HCEC 1CT (cell line): ENCODE data around the gene ZNF77.
"Not testable (repeated sequence)": the region's sequence is repeated elsewhere in the genome, so short reads cannot be mapped to it uniquely, and the experiment has no call there.

ENCODE experiments used
- DNase-seq: peaks from one replicate; pipeline ENCODE4 v3.0.0-alpha.2; 2017

Gene ZNF77

GRCh38 chr19:2944775-2945574, at the start of gene ZNF77:
TSS of gene ZNF77 (minus strand) at chr19:2944971. CDS start at chr19:2944840, 131 bp downstream.
- DNase-seq = peak; percentile 56

- no peak for DNase-seq
Measured at GRCh38 chr19:2993579-2993978, 48.8 kb upstream of the ZNF77 start.

DNA sequence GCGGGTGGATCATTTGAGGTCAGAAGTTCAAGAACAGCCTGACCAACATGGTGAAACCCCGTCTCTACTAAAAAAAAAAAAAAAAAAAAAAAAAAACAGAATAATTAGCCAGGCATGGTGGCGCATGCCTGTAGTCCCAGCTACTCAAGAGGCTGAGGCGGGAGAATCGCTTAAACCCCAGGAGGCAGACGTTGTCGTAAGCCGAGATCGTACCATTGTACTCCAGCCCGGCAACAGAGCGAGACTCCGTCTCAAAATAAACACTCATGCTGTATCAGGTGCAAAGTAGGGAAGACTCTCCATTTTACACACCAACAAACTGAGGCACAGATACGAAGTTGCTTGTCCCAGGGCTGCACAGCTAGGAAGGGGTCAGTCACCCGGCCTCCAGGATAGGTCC, 48.2 kb upstream of the ZNF77 start:
- no peak for DNase-seq

GRCh38 chr19:2992333-2992732, 47.6 kb upstream of the ZNF77 start:
- not testable (repeated sequence) for DNase-seq

DNA sequence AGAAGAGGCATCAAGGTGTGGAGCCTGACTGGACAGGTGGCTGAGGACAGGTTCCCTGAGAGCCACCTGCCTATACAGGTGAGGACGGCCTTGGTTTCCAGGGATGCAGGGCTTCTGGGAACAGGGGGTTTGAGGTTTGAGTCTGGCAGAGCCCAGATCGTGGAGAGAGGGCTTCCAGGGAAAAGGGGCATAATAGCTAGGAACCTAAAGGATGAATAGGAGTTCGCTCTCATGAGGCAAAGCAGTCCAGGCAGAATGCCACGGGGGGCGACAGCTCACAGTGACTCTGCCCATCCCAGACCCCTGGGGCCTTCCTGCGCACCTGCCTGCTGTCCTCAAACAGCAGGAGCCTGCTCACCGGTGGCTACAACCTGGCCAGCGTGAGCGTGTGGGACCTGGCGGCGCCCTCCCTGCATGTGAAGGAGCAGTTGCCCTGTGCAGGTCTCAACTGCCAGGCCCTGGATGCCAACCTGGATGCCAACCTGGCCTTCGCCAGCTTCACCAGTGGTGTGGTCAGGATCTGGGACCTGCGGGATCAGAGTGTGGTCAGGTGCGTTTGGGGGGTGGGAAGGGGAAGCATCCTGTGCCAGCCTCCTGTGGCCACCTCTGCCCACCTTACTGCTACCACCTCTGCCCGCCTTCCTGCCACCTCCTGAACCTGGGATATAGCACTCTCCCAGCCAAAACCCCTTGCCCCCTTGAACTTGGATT, 44.6 kb upstream of the ZNF77 start:
- no peak for DNase-seq

DNA sequence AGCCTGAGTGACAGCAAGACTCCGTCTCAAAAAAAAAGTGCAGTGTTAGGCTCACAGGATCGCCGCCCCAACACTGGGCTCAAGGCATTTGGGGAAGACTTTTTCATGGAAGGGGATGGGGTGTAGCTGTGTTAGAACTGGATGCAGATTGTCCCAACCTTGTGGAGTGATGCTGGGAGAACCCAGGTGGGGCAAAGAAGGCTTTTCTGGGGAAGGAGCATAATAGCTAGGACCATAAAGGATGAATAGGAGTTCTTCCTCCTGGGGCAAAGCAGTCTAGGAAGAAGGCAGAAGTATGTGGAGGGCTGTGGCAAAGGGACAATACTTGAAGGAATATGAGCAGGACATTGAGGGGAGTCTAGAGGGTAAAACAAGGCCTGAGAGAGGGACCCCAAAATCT, 43.8 kb upstream of the ZNF77 start:
- DNase-seq = no peak

DNA sequence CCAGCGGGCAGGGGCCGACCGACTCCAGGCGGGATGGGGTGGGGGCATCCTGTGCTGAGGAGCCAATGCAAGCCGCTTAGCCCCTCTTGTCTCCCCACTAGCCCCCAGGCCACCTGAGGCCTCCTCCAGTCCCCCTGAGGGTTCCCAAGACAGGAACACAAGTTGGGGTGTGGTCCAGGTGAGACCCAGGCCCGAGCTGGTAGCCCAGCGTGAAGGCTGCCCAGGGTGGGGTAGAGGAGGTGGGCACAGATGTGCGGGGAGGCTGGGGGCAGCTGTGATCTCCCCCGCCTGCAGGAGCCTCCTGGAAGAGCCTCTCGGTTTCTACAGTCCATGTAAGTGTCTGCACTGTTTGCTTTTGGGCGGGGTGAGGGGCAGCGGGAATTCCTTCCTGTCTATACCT, 43.0 kb upstream of the ZNF77 start:
- no peak for DNase-seq

DNA sequence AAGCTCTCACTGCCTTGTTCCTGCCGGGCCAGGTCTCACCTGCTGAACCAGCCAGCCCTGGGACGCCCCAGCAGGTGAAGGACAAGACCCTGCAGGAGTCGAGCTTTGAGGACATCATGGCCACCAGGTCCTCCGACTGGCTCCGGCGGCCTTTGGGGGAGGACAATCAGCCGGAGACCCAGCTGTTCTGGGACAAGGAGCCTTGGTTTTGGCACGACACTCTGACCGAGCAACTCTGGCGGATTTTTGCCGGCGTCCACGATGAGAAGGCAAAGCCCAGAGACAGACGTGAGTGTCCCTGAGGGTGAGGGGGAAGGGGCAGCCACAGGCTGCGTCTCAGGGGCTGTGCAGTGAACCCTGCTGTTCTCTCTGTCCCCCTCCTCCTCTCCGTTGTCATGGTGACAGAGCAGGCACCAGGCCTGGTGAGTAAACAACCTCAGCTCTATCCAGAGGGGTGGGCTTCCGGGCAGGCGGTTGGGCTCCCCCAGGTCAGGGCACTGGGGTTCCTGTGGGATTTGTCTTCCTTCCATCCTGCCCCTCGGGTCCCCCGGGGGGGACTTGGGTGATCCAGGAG, 42.3 kb upstream of the ZNF77 start:
- no peak for DNase-seq

DNA sequence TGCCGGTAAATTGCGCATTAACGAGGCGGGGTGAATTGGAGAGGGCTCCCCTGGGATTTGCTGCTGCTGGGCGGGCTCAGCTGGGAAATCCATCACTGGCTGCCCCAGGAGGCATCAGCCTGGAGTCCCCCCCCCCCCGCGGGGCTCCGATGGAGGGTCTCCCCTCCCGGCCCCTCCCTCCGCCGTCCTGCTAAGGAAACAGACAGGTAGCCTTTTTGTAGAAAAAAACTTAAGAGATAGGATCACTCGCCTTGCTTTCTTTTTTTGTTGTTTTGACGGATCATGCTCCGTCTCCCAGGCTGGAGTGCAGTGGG, 39.4 kb upstream of the ZNF77 start:
- DNase-seq = no peak

DNA sequence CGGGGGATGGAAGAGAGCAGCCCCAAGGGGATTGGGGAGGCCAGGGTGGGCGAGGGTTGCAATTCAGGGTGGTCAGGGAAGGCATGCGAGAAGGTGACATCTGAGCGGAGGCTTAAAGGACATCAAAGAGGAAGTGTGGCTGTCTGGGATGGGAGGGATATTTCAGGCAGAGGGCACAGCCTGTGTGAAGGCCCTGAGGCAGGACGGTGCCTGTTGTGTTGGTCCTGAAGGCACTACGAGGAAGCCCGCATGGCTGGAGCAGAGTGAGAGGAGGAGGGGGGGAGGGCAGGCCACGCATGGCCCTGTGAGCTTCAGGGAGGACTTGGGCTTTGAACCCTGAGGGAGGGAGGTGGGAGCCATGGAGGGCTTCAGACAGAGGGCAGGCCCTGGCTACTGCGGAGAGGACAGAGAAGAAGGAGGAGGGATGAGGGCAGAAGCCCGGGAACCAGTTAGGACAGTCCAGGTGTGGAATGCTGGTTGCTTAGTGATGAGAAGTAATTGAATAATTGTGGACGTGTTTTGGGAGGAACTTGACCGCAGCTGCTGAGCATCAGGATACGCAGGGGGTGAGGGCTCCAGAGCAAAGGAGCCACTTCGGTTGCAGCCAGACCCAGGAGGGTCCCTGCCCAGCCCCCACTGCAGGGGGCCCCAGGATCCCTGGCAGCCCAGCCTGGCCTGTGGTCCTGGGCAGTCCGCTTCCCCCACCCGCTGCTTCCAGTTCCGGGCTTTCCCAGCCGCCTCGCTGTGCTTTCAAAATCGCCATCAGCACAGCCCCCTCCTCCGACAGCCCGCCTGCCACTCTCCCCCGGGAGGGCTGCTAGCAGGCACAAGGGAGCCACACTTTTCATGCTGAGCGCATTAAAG, 38.8 kb upstream of the ZNF77 start:
- DNase-seq = no peak

DNA sequence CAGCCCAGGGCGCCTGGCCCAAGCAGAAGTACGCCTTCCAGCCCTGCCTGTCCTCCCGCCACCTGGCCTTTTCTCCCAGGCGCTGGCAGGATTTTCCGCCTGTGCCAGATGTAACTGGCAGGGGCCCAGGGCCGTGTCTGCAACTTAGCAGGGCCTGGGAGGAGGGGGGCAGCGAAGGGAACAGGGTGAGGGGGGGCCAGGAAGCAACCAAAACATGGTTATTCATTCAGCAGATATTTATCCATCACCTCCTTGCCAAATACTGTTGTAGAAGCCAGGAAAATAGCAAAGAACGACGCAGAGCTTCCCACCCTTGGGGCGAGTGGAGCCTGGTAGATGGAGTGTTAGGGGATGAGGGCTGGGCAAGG, 38.2 kb upstream of the ZNF77 start:
- peak; percentile 39 for DNase-seq

DNA sequence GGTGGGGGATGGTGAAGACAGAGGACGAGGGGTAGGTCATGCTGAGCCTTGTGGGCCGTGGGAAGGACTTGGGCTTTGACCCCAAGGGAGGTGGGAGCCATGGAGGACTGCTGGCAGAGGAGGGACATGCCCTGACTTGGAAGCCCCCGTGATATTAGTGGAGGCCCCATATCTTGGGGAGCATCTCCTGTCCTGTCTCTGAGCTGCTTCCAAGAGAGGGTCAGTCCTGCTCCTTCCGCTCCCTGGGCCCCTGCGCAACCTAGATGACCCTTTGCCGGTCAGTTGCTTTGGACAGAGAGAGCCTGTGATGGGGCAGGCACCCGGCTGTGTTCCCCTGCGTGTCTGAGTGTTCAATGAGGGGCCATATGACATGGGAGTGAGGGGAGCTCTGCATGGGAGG, 37.8 kb upstream of the ZNF77 start:
- DNase-seq = no peak

DNA sequence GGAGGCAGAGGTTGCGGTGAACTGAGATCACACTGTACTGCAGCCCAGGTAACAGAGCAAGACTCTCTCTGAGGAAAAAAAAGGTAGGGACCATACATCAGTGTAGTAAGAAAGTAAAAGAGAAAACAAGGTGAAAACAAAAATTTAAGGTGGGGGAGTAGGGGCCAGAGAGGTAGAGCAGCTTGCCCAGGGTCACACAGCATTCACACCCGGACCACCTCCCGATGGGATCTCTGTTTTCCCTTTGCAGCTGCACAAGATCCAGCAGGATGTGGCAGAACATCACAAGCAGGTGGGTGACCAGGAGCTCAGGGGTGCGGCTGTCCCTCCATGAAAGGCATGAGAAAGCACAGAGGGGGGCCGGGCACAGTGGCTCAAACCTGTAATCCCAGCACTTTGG, 37.1 kb upstream of the ZNF77 start:
- DNase-seq = no peak

DNA sequence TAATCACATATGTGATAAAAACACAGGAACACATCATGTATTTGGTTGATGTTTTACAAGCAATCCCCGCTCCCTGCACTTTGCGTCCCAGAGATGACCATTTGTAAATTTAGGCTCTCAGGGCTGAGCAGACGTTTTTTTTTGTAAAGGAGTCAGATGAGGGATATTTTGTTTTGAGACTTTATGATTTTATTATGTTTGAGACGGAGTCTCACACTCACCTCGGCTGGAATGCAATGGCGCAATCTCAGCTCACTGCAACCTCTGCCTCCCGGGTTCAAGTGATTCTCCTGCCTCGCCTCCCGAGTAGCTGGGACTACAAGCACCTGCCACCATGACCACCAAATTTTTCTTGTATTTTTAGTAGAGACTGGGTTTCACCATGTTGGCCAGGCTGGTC, 34.0 kb upstream of the ZNF77 start:
- DNase-seq = peak; percentile 5

DNA sequence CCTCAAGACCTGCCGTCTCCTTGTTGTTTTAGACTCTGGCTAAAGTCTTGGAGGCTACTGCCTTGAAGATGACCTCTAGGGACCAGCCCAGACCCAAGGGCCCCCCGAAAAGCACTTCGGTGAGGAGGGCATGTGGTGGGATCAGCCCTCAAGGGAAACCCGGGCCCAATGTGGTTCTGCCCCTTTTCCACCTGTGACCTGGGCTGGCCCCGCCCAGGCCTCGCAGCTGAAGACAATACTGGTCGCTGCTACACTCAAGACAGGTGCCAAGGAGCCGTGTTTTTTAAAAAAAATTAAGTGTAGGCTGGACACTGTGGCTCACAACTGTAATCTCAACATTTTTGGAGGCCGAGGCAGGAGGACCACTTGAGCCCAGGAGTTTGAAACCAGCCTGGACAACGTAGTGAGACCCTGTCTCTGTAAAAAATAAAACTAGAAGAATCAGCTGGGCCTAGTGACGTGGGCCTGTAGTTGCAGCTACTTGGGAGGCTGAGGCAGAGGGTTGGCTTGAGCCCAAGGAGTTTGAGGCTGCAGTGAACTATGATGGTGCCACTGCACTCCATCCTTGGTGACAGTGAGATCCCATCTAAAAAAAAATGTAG, 33.5 kb upstream of the ZNF77 start:
- no peak for DNase-seq

GRCh38 chr19:2977746-2978138, 33.0 kb upstream of the ZNF77 start:
- no peak for DNase-seq

DNA sequence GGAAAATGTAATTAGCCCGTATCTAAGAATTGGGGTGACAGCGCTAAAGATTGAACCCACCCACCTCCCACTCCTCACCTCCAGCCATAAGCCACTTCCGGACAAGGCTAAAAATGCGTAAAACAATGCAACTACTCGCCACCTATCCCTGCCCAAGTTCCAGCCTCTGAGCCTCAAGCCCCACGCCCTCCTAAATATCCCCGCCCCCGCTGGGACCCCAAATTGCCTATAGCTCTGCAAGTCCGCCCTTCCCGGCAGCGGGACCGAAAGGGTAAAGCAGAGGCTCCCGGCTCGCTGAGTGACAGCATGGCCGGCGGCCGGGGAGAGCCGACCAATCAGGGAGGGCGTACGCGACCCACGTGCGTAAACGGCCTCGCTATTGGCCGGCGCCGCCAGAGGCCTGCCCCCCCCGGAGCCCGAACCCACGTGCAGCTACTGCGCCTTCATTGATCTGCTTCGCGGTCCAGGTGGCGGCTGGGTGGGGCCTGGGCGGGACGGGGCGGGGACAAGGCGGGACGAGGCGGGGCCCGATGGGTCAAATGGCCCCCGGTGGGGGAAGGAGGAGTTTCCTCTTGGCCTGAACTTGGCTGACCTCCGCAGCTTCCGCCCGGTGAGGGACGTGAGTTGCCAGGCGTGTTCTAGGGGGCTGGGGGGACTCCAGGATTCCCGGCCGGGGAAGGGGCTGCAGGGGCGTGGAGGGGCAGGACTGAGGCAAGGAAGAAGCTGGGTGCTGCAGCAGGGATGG, 32.4 kb upstream of the ZNF77 start, which contains the start of gene TLE6:
TSS of gene TLE6 (plus strand) at position 564 of the 745 bp plus-strand sequence. CDS start 670 bp downstream, outside the sequence.
- DNase-seq = peak; percentile 92

- no peak for DNase-seq
Measured at GRCh38 chr19:2976609-2977000, 31.8 kb upstream of the ZNF77 start.

DNA sequence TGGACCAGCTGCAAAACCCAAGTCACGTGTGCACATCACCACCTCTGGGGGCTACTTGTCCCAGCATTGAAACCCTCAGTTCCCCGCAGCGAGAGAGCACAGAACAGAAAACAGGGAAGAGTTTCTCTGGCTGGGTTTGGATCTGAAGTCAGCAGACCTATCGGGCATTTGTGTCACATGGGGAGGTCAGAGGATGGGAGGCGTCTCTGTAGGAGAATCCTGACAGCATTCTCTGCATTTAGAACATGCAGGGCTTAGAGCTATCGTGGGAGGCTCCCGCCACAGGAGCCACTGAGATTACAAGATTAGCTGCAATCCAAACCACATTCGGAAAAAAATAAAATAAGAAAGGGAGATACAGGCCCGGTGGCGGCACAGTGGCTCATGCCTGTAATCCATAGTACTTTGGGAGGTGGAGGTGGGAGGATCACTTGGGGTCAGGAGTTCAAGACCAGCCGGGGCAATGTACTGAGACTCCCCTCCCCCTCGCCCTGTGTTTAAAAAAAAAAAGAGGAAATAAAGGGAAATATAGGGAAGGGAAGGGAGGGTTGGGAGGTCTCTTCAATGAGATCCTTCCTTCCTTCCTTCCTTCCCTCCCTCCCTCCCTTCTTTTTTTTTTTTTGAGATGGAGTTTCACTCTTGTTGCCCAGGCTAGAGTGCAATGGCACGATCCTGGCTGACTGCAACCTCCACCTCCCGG, 29.7 kb upstream of the ZNF77 start:
- DNase-seq = no peak

GRCh38 chr19:2973229-2973628, 28.5 kb upstream of the ZNF77 start:
- no peak for DNase-seq

- DNase-seq = no peak
Measured at GRCh38 chr19:2970201-2970835, 25.5 kb upstream of the ZNF77 start.
